Fibroblast of villous mesenchyme (primary cell): ENCODE data around the gene SOX14. TPM values are rescaled to one million over a fixed set of nuclear protein-coding genes. Genes with fewer than 3 reads are reported as not detected.

Experiments used
- DNase-seq: peaks from one replicate; pipeline ENCODE4 v3.0.0-alpha.2; 2010; ENCODE audit warnings: low read depth
- H3K4me3 ChIP-seq: 2 replicates; pipeline ENCODE4 v1.5.1; 2011; ENCODE audit warnings: low read depth, mild to moderate bottlenecking, low read length
- total RNA-seq: library from RNA; depleted of rRNA; stranded (reverse); fragments of >200 nt; gene quantifications from 2 replicates; pipeline ENCODE4 v1.2.3, GENCODE V29; 2012
- TF ChIP-seq, protein P1 (sequence below): IDR thresholded peaks from 2 replicates; pipeline ENCODE4 v1.5.1; 2012; ENCODE audit warnings: low read depth, mild to moderate bottlenecking, low read length; ENCODE audit not compliant: insufficient read depth

Gene SOX14
- total RNA-seq, 1 donor: not detected

DNA sequence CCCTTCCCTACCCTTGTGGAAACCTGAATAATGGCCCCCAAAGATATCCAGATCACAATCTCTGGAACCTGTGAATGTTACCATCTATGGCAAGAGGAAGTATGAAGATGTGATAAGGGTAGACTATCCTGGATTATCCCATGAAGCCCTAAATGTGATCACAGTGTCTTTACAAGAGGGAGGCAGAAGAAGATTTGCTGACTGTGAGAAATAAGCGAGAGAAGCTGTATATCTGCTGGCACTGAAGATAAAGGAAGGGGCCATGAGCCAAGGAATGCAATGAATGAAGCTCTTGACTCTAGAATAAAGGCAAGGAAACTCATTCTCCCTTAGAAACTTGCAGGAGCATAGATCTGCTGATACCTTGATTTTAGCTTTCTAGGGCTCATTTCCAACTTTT lies 39.1 kb downstream of the SOX14 start:
- TF ChIP-seq, protein P1, sequence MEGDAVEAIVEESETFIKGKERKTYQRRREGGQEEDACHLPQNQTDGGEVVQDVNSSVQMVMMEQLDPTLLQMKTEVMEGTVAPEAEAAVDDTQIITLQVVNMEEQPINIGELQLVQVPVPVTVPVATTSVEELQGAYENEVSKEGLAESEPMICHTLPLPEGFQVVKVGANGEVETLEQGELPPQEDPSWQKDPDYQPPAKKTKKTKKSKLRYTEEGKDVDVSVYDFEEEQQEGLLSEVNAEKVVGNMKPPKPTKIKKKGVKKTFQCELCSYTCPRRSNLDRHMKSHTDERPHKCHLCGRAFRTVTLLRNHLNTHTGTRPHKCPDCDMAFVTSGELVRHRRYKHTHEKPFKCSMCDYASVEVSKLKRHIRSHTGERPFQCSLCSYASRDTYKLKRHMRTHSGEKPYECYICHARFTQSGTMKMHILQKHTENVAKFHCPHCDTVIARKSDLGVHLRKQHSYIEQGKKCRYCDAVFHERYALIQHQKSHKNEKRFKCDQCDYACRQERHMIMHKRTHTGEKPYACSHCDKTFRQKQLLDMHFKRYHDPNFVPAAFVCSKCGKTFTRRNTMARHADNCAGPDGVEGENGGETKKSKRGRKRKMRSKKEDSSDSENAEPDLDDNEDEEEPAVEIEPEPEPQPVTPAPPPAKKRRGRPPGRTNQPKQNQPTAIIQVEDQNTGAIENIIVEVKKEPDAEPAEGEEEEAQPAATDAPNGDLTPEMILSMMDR: no peak
- DNase-seq: no peak
- H3K4me3 ChIP-seq: no peak overlapping the region

DNA sequence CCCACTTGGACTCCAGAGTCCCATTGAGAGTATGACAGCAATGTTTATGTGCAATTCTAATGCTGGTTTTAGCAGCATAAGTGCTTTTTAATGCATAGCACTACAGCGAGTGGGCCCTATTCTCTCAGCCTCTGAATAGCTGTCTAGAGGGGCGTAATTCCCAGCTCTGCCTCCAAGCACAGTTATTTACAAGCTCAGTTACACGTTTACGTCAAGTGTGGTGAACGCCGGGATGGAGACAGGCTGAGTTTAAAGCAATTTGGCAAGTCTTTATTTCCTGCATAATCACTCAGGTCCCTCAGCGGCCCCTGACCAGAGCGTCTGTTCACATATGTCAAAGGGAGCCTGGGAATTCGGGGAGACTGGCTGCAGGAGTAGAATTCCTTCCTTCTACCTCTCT lies 43.9 kb downstream of the SOX14 start:
- no peak for DNase-seq
- TF ChIP-seq, protein P1: no peak

DNA sequence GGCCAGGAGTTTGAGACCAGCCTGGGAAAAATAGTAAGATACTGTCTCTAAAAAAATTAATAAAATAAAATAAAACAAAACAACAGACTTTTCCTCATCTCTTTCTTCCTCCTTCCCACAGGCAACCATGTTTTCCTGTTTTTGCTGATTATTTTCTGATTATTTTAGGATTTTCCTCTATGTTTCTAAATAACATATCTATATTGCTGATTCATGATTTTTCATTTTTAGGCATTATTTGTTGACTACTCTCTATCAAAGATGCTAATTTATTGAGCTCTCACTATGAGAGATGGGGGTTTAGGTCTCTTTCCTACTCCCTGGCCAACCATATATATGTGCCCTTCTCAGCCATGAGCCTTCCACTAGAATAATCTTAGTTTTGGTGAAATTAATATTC lies 45.4 kb downstream of the SOX14 start:
- TF ChIP-seq, protein P1: no peak
- no peak for DNase-seq
- no peak overlapping the region for H3K4me3 ChIP-seq

More for the DNA sequence above, 43.9 kb downstream of the SOX14 start:
- H3K4me3 ChIP-seq: no peak overlapping the region

DNA sequence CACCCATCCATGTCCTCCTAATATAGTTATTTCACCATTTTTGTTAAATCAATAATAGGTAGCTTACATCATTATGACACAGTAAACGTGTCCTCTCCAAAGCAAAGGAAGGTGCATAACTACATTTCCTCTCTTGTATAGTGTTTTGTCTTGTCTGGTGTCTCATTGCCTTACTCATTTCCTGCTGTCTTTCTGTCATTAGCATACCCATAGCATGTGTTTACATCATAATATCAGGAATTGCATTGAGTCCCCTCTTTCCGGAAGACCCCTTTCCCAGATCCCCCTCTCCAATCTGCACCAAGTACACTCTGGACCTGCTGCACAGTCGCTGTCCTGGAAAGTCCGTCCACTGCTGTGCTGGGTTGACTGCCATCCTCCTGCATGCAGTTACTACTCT lies 47.9 kb downstream of the SOX14 start:
- no peak for DNase-seq
- H3K4me3 ChIP-seq: no peak overlapping the region
- TF ChIP-seq, protein P1: no peak

DNA sequence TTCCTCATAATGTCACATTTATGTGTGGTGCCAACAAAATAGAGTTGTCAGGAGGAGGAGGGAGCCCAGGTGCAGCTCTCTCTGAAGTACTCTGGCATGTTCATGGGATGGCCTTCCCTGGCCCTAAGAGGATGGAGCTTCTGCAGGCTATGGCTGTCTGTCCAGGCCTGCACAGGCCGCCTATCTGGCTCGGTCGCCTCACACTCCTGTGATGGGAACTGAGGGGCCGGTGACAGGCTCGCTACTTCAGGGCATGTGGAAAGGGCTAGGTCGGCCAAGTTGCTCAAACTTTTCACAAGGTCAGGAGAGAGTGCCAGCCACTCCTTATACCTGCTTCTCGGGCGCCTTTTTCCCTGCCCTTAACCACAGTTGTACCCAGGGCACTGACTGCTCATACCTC lies 51.1 kb downstream of the SOX14 start:
- no peak for DNase-seq
- TF ChIP-seq, protein P1: no peak
- no peak overlapping the region for H3K4me3 ChIP-seq

Other genes with a start within 250 kb of the SOX14 start
- gene CLDN18, start 245.8 kb downstream of the SOX14 start, total RNA-seq: not detected in 2 replicates